ENCODE data around the gene ZNRF4.

Gene ZNRF4

DNA sequence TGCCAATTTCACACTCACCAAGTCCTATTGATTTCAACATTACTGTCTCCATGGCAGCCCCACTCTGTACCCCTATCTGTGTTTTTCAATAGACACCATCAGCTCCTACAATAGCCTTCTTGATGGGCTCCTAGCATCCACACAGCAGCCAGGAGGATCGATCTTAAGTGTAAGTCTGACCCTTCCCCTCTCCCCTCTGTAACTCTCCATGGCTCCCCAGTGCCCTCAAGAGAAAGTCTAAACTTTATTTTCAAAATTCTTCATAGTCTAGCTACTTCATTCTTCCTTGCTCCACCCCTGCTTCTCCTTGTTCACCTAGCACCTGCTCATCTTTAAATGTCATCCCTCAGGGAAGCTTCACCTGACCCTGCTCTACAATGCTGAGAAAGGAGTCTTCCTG is 30.0 kb upstream of the ZNRF4 start:
- H3K9me3 ChIP-seq (ENCODE audit: control insufficient read depth, insufficient read depth, low read depth, low read length): no peaks in the 10 kb centered on the region
- no peak overlapping the region for H3K4me3 ChIP-seq (ENCODE audit: low read depth, low read length)
- H3K4me1 ChIP-seq (ENCODE audit: control insufficient read depth, insufficient read depth, low read length): no peaks in the 10 kb centered on the region
- H3K27ac ChIP-seq (ENCODE audit: extremely low read depth, low read depth, low read length): no peak overlapping the region
- POLR2A ChIA-PET: no interaction called here
- no peaks in the 10 kb centered on the region for H3K36me3 ChIP-seq (ENCODE audit: control insufficient read depth in 2 of 2, insufficient read depth in 1 of 2, low read length in 2 of 2)
- CTCF ChIA-PET: no interaction called here
- TF ChIP-seq ZNF211 (tag by site-specific recombination; IDR thresholded peaks at IDR 0.05; ENCODE audit: low read depth): no peak
- TF ChIP-seq, protein P1, sequence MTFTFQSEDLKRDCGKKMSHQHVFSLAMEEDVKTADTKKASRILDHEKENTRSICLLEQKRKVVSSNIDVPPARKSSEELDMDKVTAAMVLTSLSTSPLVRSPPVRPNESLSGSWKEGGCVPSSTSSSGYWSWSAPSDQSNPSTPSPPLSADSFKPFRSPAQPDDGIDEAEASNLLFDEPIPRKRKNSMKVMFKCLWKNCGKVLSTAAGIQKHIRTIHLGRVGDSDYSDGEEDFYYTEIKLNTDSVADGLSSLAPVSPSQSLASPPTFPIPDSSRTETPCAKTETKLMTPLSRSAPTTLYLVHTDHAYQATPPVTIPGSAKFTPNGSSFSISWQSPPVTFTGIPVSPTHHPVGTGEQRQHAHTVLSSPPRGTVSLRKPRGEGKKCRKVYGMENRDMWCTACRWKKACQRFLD (tag by site-specific recombination; IDR thresholded peaks at IDR 0.05): no peak
- peak; percentile 82 for TF ChIP-seq ZNF16 (tag by site-specific recombination; IDR thresholded peaks at IDR 0.05; ENCODE audit: low read depth)

DNA sequence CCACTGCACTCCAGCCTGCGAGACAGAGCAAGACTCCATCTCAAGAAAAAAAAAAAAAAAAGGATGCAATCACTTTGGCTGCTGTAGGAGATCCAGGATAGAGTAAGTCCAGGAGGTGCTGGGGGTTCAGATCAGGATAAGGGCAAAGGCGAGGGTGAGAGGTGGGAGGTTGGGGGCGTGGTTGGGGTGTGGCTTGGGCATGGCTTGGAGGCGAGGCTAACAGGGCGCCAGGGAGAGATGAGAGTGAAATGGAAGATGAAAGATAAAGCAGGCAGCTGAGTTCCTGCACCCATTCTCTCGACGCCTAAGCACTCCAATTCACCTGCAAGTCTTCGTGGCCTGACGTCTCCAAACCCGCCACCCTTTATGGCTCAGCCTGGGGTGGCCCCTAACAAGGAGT is 25.0 kb upstream of the ZNRF4 start:
- no peak overlapping the region for H3K27ac ChIP-seq (ENCODE audit: extremely low read depth, low read depth, low read length)
- no peak overlapping the region for H3K4me3 ChIP-seq (ENCODE audit: low read depth, low read length)
- H3K9me3 ChIP-seq (ENCODE audit: control insufficient read depth, insufficient read depth, low read depth, low read length): no peaks in the 10 kb centered on the region
- H3K36me3 ChIP-seq (ENCODE audit: control insufficient read depth in 2 of 2, insufficient read depth in 1 of 2, low read length in 2 of 2): no peaks in the 10 kb centered on the region
- ChIA-PET POLR2A (no interaction called here), CTCF (no interaction called here)
- TF ChIP-seq KLF1 (tag by site-specific recombination; IDR thresholded peaks at IDR 0.05) (peak; percentile 98), KLF9 (tag by site-specific recombination; IDR thresholded peaks at IDR 0.05; ENCODE audit: low read depth) (peak; percentile 69), KLF8 (tag by site-specific recombination; IDR thresholded peaks at IDR 0.05) (peak; percentile 46; the same call in 1 of the 2 replicates), ZNF302 (tag by site-specific recombination; IDR thresholded peaks at IDR 0.05; ENCODE audit: low read depth) (no peak), EGR2 (tag by site-specific recombination; IDR thresholded peaks at IDR 0.05; ENCODE audit: low read depth) (peak; percentile 54; the same call in 1 of the 2 replicates), ZXDB (tag by site-specific recombination; IDR thresholded peaks at IDR 0.05) (no peak), ZNF341 (tag by site-specific recombination; IDR thresholded peaks at IDR 0.05; ENCODE audit: low read depth) (no peak), ZFHX2 (tag by site-specific recombination; conservative IDR thresholded peaks at IDR 0.05) (peak; percentile 36; the same call in 1 of the 2 replicates), ZNF37A (tag by site-specific recombination; IDR thresholded peaks at IDR 0.05) (no peak), ZNF561 (tag by site-specific recombination; IDR thresholded peaks at IDR 0.05; ENCODE audit: borderline replicate concordance) (no peak)
- TF ChIP-seq, protein P2, sequence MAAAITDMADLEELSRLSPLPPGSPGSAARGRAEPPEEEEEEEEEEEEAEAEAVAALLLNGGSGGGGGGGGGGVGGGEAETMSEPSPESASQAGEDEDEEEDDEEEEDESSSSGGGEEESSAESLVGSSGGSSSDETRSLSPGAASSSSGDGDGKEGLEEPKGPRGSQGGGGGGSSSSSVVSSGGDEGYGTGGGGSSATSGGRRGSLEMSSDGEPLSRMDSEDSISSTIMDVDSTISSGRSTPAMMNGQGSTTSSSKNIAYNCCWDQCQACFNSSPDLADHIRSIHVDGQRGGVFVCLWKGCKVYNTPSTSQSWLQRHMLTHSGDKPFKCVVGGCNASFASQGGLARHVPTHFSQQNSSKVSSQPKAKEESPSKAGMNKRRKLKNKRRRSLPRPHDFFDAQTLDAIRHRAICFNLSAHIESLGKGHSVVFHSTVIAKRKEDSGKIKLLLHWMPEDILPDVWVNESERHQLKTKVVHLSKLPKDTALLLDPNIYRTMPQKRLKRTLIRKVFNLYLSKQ (tag by site-specific recombination; IDR thresholded peaks at IDR 0.05; ENCODE audit: borderline replicate concordance): no peak
- TF ChIP-seq, protein P3, sequence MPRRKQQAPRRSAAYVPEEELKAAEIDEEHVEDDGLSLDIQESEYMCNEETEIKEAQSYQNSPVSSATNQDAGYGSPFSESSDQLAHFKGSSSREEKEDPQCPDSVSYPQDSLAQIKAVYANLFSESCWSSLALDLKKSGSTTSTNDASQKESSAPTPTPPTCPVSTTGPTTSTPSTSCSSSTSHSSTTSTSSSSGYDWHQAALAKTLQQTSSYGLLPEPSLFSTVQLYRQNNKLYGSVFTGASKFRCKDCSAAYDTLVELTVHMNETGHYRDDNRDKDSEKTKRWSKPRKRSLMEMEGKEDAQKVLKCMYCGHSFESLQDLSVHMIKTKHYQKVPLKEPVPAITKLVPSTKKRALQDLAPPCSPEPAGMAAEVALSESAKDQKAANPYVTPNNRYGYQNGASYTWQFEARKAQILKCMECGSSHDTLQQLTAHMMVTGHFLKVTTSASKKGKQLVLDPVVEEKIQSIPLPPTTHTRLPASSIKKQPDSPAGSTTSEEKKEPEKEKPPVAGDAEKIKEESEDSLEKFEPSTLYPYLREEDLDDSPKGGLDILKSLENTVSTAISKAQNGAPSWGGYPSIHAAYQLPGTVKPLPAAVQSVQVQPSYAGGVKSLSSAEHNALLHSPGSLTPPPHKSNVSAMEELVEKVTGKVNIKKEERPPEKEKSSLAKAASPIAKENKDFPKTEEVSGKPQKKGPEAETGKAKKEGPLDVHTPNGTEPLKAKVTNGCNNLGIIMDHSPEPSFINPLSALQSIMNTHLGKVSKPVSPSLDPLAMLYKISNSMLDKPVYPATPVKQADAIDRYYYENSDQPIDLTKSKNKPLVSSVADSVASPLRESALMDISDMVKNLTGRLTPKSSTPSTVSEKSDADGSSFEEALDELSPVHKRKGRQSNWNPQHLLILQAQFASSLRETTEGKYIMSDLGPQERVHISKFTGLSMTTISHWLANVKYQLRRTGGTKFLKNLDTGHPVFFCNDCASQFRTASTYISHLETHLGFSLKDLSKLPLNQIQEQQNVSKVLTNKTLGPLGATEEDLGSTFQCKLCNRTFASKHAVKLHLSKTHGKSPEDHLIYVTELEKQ (tag by site-specific recombination; IDR thresholded peaks at IDR 0.05; ENCODE audit: borderline replicate concordance): no peak
- no peaks in the 10 kb centered on the region for H3K4me1 ChIP-seq (ENCODE audit: control insufficient read depth, insufficient read depth, low read length)

DNA sequence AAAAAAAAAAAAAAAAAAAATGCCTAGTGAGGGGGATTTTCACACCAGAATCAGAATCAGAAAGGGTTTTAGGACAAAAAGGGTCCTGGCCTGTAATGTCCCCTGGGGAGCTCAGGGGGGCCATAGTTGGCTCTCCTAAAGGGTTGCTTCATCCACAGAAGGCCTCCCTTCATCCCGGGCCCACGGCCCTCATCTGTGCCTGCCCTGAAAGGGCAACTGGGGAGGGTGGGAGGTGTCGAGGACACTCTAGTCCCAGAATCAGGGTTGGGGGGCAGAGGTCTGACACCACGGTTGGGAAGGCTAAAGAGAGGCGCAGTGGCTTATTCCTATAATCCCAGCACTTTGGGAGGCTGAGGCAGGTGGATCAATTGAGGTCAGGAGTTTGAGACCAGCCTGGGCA is 22.5 kb upstream of the ZNRF4 start:
- no peaks in the 10 kb centered on the region for H3K4me1 ChIP-seq (ENCODE audit: control insufficient read depth, insufficient read depth, low read length)
- H3K27ac ChIP-seq (ENCODE audit: extremely low read depth, low read depth, low read length): no peak overlapping the region
- no peaks in the 10 kb centered on the region for H3K9me3 ChIP-seq (ENCODE audit: control insufficient read depth, insufficient read depth, low read depth, low read length)
- H3K36me3 ChIP-seq (ENCODE audit: control insufficient read depth in 2 of 2, insufficient read depth in 1 of 2, low read length in 2 of 2): no peaks in the 10 kb centered on the region
- H3K4me3 ChIP-seq (ENCODE audit: low read depth, low read length): no peak overlapping the region
- ChIA-PET CTCF (interaction anchor here (0.5 to 0.8 kb wide), 4 partner anchors 34 to 668 kb away, joined by 3 to 4 read pairs (median 4); no protein-coding TSS in a partner anchor), POLR2A (interaction anchor here (0.6 to 0.7 kb wide), 2 partner anchors 15 to 86 kb away, joined by 4 to 5 read pairs; no protein-coding TSS in a partner anchor)
- no peak for TF ChIP-seq ZNF24 (tag by site-specific recombination; IDR thresholded peaks at IDR 0.05)
- no peak for TF ChIP-seq ZNF843 (tag by site-specific recombination; IDR thresholded peaks at IDR 0.05)
- no peak for TF ChIP-seq GLIS1 (tag by site-specific recombination; IDR thresholded peaks at IDR 0.05)
- TF ChIP-seq ZBTB17 (tag by site-specific recombination; IDR thresholded peaks at IDR 0.05): no peak
- TF ChIP-seq SALL2 (tag by site-specific recombination; IDR thresholded peaks at IDR 0.05; ENCODE audit: borderline replicate concordance): no peak
- TF ChIP-seq, protein P4, sequence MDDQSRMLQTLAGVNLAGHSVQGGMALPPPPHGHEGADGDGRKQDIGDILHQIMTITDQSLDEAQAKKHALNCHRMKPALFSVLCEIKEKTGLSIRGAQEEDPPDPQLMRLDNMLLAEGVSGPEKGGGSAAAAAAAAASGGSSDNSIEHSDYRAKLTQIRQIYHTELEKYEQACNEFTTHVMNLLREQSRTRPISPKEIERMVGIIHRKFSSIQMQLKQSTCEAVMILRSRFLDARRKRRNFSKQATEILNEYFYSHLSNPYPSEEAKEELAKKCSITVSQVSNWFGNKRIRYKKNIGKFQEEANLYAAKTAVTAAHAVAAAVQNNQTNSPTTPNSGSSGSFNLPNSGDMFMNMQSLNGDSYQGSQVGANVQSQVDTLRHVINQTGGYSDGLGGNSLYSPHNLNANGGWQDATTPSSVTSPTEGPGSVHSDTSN (CRISPR knock-in tag; IDR thresholded peaks at IDR 0.05): no peak
- TF ChIP-seq ZNF114 (tag by site-specific recombination; IDR thresholded peaks at IDR 0.05): no peak
- no peak for TF ChIP-seq ZNF16 (tag by site-specific recombination; IDR thresholded peaks at IDR 0.05; ENCODE audit: low read depth)
- TF ChIP-seq ZNF292 (tag by site-specific recombination; IDR thresholded peaks at IDR 0.05; ENCODE audit: borderline replicate concordance, low read depth): no peak
- TF ChIP-seq, protein P5, sequence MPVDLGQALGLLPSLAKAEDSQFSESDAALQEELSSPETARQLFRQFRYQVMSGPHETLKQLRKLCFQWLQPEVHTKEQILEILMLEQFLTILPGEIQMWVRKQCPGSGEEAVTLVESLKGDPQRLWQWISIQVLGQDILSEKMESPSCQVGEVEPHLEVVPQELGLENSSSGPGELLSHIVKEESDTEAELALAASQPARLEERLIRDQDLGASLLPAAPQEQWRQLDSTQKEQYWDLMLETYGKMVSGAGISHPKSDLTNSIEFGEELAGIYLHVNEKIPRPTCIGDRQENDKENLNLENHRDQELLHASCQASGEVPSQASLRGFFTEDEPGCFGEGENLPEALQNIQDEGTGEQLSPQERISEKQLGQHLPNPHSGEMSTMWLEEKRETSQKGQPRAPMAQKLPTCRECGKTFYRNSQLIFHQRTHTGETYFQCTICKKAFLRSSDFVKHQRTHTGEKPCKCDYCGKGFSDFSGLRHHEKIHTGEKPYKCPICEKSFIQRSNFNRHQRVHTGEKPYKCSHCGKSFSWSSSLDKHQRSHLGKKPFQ (tag by site-specific recombination; IDR thresholded peaks at IDR 0.05): no peak

Data from HEK293 (cell line).